HG03521 (cell line): ENCODE results near the gene KATNB1.

Experiments
- ATAC-seq: cut with Tn5 transposase; IDR thresholded peaks from one replicate; pipeline ENCODE4 v1.9.1; 2021; ENCODE audit warnings: mild to moderate bottlenecking, moderate library complexity; ENCODE audit not compliant: unreplicated experiment

KATNB1 gene, protein sequence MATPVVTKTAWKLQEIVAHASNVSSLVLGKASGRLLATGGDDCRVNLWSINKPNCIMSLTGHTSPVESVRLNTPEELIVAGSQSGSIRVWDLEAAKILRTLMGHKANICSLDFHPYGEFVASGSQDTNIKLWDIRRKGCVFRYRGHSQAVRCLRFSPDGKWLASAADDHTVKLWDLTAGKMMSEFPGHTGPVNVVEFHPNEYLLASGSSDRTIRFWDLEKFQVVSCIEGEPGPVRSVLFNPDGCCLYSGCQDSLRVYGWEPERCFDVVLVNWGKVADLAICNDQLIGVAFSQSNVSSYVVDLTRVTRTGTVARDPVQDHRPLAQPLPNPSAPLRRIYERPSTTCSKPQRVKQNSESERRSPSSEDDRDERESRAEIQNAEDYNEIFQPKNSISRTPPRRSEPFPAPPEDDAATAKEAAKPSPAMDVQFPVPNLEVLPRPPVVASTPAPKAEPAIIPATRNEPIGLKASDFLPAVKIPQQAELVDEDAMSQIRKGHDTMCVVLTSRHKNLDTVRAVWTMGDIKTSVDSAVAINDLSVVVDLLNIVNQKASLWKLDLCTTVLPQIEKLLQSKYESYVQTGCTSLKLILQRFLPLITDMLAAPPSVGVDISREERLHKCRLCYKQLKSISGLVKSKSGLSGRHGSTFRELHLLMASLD

DNA sequence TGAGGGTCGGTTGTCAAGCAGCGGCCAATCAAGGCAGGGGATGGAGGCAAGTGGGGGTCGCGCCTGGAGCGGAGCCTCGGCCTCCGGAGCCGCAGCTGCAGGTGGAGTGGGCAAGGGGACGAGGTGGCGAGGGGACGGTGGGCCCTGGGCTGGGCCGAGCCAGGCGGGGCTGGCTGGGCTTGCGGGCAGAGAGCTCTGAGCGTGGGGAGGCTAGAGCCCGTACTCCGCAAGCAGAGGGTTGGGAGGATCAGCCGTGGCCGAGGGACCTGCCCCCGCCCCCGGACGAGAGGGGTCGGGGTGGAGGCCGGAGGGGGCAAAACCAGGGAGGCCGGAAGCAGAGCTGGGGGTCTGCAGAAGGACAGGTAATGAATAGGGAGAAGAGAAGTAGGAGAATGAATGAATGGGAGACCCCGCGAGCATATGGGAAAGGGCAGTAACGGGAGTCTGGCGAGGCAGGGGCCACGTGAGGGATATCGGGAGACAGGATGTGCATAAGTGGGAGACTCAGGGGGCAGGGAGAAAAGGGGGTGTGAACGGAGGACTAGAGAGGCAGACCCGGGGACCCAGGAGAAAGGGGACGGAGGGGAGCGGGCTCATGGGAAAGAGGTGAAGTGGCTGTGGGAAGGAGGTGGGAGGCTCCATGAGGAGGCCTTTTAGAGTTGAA is at the start of gene KATNB1:
Gene KATNB1, plus strand, starts transcription at position 16 of the 664 bp plus-strand sequence. CDS start 1,474 bp downstream, outside the sequence.
- ATAC-seq = no peak

DNA sequence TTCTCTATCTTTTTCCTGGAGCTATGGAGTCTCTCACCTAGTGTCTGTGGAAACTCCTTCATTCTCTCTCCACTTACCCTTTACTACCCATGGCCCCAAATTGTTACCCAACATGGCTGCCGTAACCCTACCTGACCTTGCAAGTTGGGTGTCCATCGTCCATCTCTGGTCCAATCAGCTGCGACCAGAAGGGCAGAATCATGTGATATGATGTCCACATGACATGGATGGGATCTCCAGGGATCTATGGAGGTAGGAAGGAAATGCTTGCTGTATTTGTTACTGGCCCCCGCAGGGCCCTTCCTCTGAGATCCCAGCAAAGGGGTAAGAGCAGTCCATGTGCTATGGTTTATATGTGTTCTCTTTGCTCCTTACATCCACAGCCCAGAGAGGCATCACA is 49.0 kb upstream of the KATNB1 start:
- no peak for ATAC-seq

DNA sequence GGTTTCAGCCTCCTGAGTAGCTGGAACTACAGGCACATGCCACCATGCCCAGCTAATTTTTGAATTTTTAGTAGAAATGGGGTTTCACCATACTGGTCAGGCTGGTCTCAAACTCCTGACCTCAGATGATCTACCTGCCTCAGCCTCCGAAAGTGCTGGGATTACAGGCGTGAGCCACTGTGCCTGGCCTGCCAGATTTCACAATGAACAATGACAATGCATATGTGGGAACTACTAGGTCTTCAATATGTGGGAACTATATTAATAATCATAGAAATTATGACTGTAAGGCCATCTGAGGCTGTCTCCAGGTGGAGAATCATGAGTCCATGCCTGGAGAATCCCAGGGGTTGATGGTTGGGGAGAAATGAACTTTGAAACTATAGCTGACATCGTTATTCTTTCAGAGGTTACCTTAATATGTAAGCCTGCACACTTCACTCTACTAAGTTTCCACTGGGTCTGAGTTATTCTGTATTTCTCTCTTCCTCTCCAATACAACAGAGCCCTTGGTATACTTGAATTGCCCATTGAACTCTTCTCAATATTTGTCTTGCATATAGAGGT is 48.1 kb upstream of the KATNB1 start:
- ATAC-seq = no peak

DNA sequence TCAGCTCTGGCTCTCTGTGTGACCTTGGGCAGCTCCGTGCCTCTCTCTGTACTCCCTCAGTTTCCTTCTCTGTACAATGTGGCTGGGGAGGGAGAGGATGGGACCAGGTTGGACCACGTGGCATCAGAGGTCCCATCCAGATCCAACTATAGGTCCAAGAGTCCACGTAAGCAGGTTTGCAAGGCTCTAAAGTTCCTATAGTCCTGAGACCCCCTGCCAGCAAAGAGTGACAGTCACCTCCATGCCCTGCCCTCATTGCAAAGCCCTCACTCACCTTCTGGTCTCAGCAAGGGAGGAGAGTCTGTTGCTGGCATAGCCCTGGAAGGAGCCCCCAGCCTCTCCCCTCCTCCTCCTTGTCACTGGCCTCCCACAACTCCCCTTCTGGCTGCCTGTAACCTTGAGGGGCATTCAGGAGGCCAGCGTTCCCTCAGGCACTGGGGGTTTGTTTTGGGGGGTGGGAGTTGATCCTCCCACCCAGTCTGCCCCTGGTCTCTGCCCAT is 47.0 kb upstream of the KATNB1 start:
- no peak for ATAC-seq

DNA sequence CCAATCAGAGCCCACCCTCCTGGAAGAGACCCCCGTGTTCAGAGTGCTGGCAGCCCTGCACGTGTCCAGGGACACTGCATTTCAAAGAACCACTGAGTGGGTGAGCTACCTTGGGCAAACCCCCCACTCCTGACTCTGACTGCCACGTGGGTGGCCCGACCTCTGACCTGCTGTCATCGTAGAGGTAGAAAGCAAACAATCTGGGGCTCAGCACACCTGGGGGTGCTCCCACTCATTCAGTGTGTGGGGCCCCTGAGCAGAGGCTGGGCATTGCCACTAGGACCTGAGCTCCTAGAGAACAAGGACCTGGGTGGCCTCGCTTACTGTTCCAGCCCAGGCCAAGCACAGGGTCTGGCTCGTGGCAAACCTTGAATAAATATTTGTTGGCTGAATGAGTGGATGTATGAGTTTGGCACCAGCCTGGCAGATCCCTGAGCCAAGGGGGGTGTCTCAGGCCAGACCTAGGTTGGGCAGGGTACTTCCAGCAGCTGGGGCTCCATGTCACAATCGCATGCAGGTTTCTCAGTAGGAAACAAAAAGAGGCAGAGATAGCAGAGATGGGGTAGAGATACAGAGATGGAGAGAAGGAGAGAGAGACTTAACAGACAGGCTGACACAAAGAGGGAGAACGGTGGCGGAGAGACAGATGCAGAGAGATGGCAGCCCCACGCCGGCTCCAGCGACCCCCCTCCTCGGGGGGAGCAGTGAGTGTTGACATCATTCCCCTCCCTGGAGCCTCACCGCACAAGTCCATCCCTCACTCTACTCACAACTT is 46.4 kb upstream of the KATNB1 start:
- ATAC-seq = no peak

DNA sequence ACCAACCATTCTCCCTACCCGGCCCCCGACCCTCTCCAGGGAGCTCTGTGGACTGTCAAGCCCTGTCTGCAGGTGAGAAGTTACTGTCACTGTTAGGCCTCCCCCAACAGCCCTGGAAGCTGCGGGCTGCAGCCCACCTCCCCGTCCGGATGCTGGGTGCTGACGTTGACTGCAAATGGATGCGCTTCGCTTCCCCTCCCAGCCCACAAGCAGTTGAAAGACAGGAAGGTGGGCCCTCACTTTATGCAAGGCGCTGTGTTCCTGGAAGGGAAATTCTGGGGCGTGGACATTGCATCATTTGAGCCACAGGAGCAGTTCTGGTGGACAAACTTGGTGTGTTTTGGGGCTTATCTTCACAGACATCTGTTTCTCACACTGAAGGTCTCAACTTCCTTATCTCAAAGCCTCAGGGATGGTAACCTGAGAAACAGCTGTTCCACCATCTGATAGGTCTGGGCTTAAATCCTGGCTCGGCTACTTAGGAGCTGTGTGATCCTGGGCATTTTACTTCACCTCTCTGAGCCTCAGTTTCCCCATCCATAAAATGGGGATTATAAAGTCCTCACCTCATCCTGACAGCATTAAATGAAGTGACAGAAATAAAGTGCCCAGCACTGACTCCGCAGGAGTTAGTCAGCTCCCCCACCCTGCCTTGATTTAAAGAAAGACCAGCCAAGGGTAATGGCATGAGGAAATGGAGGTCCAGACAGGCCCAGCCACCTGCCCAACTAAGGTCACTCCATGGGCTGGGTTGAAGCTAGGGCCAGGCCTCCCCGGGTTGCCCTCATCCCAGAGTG is 45.6 kb upstream of the KATNB1 start:
- peak; percentile 44 for ATAC-seq

DNA sequence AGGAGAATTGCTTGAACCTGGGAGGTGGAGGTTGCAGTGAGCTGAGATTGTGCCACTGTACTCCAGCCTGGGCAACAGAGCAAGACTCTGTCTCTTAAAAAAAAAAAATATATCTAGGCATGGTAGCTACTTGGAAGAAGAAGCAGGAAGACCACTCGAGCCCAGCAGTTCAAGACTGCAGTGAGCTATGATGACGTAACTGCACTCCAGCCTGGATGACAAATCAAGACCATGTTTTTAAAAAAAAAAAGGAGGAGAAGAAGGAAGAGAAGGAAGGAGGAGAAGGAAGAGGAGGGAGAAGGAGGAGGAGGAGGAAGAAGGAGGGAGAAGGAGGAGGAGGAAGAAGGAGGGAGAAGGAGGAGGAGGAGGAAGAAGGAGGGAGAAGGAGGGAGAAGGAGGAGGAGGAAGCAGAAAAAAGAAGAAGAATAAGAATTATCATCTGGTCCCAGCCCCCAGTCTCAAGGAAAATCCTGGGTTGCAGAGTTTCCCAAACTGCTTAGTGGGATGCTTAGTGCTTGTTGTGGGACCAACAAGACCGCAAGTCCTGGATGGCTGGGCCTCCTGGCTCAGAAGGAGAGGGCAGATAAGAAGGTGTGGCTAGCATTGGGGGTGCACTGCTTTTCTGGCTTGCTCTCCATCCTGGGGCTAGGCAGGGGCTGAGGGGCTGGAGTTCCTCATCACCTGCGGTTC is 44.6 kb upstream of the KATNB1 start:
- no peak for ATAC-seq

DNA sequence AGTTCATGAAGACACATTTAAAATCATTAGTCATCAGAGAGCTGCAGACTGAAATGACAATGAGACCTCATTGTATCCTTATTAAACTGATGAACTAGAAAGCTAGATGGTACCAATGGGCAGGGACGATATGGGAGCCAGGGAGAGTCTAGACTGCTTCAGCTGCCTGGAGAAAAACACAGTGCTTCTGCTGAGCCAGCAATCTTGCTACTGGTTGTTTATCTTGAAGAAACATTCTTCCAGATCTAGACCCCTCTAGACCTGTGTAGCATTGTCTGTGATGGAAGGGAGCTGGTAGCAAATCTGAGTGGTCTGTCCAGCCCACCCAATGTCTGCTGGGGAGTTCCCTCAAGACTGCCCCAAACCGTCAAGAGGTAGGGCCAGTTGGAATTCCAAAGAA is 42.9 kb upstream of the KATNB1 start:
- no peak for ATAC-seq

DNA sequence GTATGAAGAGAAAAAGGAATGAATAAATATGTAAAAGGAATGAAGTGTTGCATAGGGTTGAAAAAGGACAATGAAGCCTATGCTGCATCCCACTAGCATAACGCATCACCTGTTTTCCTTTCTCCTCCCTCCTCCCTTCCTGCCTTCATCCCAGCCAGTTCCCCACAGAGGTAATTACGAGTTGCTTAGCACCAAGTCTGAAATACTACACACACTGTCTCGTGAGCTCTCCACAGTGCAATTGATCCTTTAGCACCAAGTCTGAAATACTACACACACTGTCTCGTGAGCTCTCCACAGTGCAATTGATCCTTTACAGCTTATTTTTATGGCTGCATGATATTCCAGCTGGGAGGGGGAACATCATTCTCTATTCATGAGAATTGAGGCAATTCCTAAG is 42.0 kb upstream of the KATNB1 start:
- no peak for ATAC-seq

DNA sequence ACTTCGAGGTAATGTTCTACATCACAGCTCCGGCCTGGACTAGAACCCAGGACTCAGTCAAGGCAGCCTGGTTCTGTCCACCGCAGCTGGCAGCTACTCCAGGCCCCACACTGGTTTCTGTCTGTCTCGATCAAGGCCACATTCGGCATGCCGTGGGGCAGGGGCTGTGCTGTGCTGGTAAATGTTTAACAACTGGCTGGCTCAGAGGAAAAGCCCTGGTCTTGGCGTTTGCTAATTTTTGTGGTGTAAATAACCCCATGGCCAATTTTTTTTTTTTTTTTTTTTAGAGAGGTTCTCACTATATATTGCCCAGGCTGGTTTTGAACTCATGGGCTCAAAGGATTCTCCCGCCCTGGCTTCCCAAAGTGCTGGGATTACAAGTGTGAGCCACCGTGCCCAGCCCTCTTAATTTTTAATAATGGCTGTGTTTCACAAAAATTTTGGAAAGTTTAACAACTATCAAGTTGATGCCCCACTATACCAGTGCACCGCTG is 41.3 kb upstream of the KATNB1 start:
- no peak for ATAC-seq

DNA sequence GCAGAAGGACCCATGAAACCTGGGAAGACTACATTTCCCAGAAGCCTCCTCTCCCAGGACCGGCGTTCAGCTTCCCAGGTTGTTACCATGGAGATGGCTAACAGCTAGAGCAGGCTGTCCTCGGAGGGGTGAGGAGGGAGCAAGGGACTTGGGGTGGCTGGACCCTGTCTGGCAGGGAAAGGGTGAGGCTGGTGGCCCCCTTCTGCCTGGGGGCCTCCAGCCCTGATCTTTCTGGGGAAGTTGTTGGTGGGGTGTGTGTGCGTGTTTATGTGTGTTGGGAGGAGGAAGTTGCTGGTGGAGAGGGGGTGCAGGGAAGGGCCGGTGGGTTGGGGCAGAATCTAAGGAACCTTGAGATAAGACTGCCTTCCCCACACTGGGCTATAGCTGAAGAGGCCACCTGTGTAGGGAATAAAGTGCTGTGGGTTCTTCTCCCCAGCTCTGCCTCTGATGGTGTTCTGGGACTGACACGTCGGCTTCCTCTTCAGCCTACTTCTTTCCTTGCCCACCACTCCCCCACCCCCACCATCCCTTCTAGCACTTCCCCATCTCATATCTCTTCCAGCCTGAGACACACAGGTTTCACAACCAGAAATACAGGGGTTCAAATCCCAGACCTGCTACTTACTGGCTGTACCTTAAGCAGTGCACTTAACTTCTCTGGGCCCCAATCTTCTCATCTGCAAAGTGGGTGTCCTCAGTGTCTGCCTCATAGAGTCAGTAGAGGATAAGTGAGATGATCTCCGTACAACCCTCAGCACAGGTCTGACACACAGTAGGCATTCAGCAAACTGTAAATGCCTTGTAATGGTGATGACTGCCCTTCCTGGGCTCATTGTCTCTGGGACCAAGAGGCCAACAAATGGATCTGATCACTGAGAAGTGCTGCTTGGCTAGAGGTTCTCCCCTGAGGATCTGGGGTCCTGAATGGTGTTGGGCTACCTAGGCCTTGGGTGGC is 40.6 kb upstream of the KATNB1 start, which contains the start of gene DRC7:
Gene DRC7, plus strand, starts transcription at position 82 of the 955 bp plus-strand sequence. CDS start 3,144 bp downstream, outside the sequence.
- no peak for ATAC-seq

DNA sequence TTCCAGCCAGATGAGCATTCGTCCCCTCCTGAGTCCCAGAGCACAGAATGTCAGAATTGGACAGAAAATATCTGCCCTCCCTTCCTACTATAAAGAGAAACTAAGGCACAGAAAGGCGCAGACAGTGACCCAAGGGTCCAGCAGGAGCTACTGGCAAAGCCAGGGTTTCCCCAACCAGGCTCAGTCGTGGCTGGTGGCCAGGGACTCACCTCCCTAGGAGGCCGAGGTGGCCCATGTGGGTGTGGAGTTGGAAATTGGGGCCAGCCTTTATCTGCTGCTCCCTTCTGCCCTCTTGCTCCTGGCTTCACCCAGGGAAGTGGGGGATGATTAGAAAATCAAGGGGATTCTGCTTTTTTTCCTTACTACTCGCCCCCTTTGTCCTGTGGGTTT is 39.9 kb upstream of the KATNB1 start:
- ATAC-seq = no peak

DNA sequence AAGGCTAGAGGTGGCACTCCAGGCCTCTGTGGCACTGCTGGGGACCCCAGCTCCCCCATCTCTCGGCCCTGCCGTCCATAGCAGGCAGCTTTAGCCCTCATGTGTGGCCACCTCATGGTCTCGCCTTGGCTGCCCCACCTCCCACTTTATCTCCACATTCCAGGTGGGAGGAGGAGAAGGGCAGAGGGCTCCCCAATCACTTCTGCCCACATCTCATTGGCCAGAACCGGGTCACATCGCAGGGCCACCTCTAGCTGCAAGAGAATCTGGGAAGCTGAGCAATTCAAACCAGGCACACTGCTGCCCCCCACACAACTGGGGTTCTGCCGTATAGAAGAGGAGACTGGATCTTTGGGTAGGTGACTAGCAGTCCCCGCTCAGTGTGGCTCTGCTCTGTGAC is 39.3 kb upstream of the KATNB1 start:
- ATAC-seq = no peak

DNA sequence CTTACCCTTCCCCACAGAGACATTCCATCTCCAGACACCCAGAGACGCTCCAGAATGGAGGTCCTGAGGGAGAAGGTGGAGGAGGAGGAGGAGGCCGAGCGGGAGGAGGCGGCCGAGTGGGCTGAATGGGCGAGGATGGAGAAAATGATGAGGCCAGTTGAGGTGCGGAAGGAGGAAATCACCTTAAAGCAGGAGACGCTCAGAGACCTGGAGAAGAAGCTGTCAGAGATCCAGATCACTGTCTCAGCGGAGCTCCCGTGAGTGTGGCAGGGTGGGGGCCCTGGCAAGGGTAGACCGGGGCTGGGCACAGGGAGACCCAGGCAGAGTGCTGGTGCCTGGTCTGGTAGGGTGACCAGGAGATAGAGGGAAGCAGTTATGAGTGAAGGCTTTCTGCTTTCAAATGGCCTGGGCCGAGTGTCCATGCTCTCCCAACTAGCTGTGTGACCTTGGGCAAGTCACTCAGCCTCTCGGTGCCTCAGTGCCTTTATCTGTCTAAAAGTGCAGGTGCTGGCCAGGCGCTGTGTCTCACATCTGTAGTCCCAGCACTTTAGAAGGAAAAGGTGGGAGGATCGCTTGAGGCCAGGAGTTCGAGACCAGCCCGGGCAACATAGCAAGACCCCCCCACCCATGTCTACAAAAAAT is 37.6 kb upstream of the KATNB1 start:
- ATAC-seq = no peak

DNA sequence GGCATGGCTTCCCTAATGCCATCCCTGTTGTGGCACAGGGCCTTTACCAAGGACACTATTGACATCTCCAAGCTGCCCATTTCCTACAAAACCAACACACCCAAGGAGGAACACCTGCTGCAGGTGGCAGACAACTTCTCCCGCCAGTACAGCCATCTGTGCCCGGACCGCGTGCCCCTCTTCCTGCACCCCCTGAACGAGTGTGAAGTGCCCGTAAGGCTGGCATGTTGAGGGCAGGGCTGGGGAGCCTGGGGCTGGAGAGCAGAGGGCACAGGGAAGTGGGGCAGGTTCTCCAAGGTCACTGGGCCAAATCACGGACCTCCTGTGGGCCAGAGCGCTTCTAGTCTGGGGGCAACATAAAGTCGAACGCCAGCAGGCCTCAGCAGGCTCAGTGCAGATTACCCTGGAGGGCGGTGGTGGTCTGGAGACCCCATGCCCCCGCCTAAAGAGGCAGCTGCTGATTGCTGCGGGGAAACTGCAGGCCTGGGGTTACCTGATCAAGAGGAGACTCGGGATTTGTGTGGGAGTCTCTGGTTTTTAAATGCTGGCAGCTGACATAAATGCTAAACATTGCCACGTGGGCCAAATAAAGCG is 36.7 kb upstream of the KATNB1 start:
- ATAC-seq = no peak

DNA sequence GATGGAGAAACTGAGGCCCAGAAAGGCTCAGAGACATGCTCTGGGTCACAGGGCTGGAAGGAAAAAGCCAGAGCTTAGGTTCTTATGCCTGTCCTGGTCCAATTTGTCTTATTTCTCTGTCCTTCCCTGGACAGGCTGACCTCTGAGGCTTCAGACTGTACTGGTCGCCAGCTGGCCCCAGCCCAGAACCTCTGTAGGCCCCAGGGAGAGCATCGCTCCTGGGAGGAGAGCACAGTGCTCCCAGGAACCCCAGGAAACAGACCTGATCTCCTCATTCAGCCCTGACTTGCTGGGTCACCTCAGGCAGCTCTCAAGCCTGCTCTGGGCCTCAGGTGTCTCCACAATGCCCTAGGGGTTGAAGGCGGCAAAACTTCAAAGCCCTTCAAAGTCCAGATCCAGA is 36.1 kb upstream of the KATNB1 start:
- no peak for ATAC-seq

DNA sequence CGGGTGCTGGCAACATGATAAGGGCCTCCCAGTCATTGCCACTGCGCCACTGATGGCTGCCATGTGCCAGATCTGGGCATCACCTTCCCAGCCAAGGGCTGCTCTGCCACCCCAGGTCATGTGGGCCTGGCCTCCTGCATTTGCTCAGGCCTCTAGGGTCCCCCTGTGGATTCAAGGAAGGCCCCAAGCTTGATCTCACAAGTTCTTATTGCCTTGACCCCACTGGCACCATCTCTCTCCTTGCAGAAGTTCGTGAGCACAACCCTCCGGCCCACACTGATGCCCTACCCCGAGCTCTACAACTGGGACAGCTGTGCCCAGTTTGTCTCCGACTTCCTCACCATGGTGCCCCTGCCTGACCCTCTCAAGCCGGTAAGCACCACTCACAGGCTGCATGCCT is 35.7 kb upstream of the KATNB1 start:
- no peak for ATAC-seq
